Activated naive CD4-positive, alpha-beta T cell treated with Interleukin-2 at 50 U/mL for 16 hours (primary cell): ENCODE data around the gene GPX5.

Source experiments
- DNase-seq: peaks from one replicate; pipeline ENCODE4 v3.0.0-alpha.2; 2020

Gene GPX5

DNA sequence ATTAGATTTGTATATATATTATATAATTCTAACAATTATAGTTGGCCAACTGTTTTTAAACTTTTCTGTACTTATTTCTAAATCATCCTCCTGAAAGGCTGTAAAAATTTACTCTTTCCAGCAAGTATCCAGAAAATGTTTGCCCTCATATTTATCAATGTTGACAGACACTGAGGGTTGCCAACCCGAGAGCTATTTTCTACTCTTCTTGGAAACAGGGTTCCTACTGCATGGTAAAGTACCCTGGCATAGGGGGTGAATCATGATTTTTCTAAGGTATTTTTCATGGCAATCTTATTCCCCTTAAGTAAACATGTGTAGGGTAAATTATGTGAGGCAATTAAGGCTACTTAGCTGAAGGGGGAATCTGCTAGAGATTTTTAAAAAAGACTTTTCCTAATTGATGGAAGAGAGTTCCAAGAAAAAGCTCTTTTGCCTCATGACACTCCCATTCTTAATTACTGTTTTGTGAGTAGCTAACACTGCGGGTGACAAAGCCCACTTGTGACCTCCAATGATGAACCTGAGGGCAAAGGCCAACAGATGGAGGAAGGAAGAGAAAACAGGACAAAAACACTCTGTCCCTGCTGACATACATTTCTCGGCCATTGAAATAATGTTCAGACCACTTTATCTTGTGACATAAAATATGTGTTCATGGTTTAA lies 37.9 kb downstream of the GPX5 start:
- no peak for DNase-seq

DNA sequence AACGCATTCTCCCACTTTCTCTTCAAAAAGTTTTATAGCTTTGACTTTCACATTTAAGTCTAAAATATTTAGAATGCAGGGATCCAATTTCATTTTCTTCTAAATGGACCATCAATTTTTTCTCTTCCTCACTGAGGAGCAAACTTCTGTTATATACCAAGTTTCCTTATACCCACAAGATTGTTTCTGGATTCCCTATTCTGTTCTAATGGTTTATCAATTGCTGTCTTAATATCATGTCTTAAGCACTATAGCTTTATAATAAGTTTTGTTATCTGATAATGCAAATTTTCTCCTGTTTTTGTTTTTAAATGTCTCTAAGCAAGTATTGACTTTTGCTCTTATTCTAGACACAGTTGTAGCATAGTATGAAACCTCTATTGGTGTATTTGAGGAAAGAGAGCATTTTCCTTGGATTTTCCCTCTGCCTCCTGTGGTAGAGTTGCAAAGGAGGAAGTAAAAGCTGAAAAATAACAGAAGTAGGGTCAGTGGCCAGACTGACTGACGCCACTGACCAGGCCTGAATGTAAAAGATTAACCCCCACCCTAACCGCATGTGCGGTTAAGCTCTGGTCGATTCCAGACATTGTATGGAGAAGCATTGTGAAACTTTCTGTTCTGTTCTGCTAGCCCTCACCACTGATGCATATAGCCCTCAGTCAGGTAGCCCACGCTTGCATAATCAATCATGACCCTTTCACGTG lies 40.3 kb downstream of the GPX5 start:
- DNase-seq = no peak

DNA sequence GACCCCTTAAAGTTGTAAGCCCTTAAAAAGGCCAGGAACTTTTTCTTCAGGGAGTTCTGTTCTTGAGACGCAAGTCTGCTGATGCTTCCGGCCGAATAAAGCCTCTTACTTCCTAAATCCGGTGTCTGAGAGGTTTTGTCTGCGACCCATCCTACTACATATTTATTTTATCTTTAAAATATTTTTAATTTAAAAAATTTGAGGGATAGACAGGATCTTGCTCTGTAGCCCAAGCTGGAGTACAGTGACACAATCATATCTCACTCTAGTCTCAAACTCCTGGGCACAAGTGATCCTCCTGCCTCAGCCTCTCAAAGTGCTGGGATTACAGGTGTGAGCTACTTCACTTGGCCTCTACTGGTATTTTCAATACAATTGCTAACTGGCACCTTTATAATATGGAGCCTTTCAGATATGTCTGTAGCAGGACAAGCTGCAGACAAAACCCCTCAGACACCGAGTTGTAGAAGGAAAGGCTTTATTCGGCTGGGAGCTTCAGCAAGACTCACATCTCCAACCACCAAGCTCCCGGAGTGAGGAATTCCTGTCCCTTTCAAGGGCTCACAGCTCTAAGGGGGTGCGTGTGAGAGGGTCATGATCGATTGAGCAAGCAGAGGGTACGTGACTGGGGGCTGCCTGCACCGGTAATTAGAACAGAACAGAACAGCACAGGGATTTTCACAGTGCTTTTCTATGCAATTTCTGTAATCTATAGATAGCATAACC lies 41.0 kb downstream of the GPX5 start:
- DNase-seq = no peak

DNA sequence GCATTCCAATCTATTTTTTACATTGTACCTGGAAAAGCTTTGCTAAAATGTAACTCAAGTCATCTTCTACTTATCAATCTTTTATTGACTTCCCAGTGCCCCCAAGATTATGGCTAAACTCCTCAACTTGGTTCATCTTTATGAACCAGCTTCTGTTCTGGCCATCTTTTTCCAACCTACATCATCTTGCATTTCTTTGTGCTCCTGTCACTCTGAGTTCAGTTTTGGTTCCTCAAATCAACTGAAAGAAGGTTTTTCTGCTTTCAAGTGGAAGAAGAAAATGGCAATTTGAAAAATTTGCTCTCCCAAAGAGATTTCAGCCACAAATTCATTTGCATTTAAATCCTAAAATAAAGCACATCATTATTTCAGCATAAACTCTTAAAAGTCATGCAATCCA lies 41.8 kb downstream of the GPX5 start:
- DNase-seq = no peak

DNA sequence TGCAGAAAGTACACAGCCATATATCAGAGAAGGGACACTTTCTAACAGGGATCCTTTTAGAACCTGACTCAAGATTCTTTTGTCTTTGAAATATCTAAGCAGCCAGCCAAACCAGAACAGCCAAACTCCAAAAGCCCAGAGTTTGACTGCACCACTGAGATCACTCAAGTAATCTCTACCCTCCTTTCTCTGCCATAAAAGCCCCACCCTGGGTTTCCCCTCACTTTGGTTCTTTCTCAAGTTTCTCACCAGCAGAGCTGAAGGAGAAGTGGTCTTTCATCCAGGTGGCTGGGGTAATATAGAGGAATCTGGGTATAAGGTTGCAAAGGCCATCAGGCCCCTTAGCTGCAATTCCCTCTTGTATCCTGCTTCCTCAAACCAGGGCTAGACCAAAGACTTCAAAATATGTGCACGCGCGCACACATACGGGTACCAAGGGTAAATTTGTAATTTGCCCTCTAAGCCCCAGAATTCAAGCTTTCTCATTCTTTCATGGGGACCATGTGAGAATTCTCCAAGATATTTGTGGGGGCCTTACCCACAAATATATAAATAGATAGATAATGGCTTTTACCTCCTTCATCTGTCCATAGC lies 42.9 kb downstream of the GPX5 start:
- DNase-seq = no peak

DNA sequence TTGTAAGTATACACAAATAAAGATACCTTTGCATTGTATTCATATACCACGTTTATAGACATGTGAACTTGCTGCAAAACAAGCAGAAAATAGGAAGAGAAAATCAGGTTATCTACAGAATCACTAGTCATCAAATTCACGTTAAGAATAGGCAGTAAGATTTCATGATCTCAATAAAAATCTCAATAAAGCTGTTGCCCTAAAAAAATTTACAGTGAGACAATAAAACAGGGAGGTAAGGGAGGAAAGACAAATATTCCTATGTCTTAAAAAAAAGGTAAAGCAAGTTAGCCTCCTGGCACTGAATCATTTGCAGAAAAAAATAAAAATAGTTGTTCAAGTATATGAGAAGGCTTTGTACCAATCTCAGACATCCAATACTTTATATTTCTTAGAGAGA lies 44.1 kb downstream of the GPX5 start:
- no peak for DNase-seq

DNA sequence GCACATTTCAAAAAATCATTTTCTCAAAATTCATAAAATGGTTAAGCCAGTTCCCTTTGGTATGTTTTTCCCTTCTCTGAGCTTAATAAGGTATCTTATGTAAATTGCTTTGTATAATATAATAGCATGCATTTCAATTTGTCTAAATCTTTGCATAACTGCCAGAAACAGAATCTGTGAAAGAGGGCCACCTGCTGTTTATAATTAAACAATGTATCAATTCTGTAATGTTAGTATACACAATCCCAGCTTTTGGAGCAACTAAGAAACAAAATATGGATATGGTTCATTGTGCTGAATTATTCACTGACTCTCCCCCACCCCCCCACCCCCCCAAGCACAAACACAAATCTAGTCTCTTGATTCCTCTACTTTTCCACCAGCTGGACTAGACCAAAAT lies 54.8 kb downstream of the GPX5 start:
- no peak for DNase-seq

DNA sequence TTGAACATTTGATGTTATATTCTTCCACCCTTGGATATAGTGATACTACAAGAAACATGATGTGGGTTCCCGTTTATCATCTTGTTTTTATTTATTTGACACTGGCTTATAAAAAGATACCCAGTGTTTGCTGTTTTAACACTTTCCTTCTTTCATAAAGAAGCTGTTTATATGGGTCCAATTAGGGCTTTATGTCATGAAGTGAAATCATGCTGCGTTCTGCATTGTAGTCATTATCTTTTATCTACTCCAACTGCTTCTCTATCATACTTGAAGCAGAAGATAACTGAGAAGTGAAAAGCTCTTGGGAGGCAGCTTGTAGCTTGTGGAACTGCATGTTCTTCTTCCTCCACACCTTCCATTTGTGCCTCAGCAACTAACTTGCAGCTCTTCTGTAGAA lies 57.8 kb downstream of the GPX5 start:
- no peak for DNase-seq
